Retinal pigment epithelial cell (primary cell): ENCODE data around the gene SUSD3.

Experiments used
- DNase-seq: peaks from one replicate; pipeline ENCODE4 v3.0.0-alpha.2; 2010; ENCODE audit warnings: low read depth
- H3K4me3 ChIP-seq: 2 replicates; pipeline ENCODE4 v1.5.1; 2011; ENCODE audit warnings: mild to moderate bottlenecking, low read length, control low read depth, moderate library complexity
- TF ChIP-seq, protein P1 (sequence below): conservative IDR thresholded peaks from 2 replicates; pipeline ENCODE4 v1.5.1; 2011; ENCODE audit warnings: low read depth, low read length, control low read depth, inconsistent platforms

SUSD3 gene

DNA sequence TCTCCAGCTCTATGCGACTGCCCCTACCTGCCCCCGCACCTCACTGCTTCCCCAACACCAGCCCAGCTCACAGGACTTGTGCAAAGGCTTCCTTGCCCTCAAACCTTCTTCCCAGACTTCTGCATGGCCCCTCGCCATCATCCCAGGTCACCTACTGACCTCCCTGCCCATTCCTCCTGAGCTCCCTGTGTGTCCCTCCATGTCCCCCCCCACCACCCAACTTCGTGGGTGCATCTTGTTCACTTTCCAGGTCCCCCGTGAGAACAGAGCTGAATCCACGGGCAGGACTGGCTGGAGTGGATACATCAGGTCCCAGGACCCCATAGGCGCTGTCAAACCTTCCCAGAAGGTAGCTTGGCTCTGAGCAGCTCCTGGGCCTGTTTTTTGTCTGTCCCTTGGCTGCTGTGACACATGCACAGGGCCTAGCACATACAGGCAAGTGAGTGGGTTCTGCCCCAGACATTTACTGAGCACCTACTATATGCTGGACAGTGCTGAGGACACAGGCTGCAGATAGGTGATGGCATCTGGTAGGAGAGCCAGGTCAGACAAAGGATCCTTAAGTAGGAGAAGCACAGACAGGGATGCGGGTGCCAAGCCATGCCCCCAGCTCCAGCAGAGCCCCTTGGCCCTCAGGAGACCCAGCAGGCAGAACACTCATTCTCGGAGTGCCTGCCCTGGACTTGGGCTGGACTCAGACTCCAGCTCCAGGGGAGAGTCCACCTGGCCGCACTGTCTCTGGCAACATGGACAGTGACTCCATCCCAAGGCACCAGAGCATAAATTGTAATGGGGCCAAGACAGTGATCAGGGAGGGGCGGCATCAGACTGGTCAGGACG, 60.6 kb downstream of the SUSD3 start:
- no peak overlapping the region for H3K4me3 ChIP-seq
- TF ChIP-seq, protein P1, sequence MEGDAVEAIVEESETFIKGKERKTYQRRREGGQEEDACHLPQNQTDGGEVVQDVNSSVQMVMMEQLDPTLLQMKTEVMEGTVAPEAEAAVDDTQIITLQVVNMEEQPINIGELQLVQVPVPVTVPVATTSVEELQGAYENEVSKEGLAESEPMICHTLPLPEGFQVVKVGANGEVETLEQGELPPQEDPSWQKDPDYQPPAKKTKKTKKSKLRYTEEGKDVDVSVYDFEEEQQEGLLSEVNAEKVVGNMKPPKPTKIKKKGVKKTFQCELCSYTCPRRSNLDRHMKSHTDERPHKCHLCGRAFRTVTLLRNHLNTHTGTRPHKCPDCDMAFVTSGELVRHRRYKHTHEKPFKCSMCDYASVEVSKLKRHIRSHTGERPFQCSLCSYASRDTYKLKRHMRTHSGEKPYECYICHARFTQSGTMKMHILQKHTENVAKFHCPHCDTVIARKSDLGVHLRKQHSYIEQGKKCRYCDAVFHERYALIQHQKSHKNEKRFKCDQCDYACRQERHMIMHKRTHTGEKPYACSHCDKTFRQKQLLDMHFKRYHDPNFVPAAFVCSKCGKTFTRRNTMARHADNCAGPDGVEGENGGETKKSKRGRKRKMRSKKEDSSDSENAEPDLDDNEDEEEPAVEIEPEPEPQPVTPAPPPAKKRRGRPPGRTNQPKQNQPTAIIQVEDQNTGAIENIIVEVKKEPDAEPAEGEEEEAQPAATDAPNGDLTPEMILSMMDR, result no peak
- no peak for DNase-seq

DNA sequence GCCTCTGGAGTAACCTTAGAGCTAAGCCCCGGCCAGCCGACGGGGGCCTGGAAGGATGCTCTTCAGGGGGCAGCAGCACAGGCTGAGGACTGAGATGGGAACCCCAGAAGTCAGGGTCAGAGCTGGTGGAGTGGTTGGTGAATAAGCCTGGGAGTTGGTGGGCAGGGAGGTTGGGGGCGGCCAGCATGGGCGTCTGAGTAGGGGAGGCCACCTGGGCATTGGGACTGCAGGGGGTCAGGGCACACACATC, 61.1 kb downstream of the SUSD3 start:
- TF ChIP-seq, protein P1, result no peak
- no peak overlapping the region for H3K4me3 ChIP-seq
- DNase-seq, result no peak

DNA sequence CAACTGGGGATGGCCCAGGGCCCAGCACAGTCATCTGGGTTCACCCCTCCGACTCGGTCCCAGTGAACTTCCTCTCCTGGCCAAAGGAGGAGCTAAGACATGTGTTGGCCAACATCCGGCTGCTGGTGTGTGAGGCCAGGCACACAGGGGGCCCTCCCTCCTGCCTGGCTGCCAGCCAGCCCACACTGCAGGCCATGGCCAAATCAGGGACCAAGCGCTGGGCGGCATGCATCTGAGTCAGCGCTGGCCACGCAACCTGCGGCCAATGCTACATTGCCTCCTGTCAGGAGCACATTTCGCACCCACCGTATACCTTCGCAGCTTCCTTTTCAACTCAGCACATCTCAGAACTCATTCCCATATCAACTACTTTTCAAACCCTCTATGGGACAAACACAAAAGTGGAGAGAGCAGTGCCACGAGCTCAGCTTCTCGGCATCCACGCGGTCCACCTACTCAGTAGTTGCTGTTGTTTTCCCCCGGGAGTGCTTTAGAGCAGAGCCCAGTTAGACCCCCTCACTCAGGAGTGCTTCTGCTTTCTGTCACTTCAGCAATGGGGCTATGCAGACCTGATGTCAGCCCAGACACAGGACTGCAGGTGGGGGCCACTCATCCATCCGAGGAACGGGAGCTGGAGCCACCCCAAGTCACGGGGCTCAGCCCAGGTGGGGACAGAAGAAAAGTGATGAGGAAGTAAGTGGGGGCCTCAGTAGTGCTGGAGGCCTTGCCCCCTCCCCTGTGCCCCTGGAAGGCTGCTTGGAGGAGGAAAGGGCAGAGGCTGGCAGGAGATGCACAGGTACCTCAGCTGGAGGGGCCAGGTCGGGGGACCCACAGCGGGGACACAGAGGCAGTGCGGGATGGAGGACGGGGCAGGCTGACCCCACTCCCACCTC, 61.7 kb downstream of the SUSD3 start:
- H3K4me3 ChIP-seq, result no peak overlapping the region
- peak; percentile 91 for DNase-seq
- TF ChIP-seq, protein P1, result peak; percentile 55

DNA sequence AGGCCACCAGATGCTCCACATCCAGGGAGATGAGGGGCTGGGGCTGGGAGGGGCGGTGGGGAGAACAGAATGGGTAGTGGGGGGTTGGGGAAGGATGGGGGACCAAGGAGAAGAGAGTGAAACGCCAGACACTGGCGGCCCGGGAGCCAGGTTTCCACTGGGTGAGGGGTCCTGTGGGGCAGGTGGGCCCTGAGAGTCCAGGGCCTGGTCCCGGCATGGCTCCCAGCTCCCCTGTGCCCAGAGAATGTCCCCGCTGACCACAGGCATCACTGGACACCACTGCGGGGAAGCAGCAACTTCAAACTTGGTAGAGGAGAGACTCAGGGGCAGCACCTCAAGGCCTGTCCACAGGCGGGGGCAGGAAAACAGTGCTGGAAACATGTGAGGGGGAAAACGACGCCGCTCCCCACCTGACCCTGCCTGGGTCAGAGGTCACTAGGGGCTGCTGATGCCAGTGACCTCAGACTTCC, 62.4 kb downstream of the SUSD3 start:
- no peak overlapping the region for H3K4me3 ChIP-seq
- TF ChIP-seq, protein P1, result no peak
- no peak for DNase-seq

DNA sequence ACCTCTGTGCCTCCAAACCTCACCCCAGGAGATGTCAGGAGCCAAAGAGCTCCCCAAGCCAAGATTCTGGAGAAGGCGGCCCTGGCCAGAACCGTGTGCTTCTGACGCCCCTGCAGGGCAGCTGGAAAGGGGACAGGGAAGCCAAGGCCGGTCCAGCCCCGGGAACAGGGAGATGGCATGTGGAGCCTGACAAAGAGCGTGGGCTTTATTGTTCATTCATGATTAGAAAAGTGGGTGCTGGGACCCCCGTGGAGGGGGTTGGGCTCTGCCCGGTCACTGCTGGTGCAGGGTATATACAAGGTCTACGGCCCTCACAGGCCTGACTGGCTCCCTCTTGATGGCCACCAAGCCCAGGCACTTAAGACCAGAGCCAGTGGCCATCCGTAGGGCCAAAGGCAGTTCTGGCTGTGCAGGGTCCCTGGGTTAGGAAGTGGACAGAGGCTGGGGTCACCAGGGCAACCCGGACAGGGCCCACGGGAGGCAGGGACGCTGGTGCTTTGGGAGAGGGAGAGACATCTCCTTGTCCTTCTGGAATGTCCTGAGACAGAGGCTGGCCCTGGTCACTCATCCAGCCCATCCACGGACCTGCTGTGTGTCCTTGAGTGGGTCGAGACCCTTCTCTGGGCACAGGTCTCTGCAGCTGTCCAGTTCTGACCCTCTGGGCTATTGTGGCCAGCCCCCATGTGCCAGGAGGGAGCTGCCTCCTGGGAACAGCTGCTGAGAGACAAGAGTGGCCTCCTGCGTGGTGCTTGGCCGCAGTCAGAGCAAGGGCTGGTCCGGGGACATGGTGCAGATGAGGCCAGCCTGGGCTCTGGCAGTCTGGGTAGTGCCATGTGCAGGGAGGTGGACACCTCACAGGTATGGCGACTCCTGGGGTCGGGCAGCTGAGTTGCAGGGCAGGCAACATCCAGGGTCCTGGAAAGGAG, 63.1 kb downstream of the SUSD3 start:
- TF ChIP-seq, protein P1, result no peak
- no peak overlapping the region for H3K4me3 ChIP-seq
- DNase-seq, result no peak

DNA sequence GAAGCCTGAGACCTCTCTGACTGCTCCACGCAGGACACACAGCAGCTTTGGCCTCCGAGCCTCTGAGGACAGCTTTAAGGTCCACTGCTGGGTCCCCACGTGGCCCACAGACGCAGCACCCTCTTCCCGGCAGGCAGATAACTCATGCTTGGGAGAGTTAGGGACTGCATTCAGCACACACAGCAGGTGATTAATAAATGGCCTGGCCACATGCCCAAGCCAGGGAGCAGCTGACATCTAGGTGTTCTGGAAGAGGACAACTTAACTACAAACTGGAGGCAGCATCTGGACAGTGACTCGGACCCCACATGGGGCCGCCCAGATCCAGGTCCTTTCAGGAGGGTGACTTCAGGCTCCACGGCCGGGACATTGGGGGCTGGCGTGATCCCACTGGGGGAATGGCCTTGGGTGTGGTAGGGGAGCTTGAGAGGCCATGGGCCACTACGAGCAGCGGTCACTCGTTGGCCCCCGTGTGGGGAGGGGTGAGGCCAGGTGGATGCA, 64.3 kb downstream of the SUSD3 start:
- no peak for DNase-seq
- H3K4me3 ChIP-seq, result no peak overlapping the region
- TF ChIP-seq, protein P1, result no peak
